Measurements from ENCODE around the gene MVP.
"Not testable (repeated sequence)": the region's sequence is repeated elsewhere in the genome, so short reads cannot be mapped to it uniquely, and the experiment has no call there.

Gene MVP

DNA sequence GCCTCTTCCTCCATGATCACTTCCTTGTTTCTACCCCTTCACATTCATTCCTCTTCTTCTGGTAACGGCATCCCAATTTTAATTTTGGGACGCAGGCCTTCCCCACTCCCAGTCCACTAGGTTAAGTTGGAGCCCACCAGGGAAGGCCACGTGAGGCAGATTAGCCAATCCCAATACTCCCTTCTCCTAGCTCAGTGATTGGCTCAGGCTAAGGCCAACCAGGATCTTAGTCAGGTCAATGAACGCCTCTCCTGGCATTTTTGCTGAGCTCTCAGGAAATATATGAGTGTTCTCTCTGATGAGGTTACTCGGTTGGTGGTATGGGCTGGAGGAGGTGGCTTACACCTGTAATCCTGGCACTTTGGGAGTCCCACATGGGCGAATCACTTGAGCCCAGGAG is 63.7 kb downstream of the MVP start:
- TF ChIP-seq, protein P1, sequence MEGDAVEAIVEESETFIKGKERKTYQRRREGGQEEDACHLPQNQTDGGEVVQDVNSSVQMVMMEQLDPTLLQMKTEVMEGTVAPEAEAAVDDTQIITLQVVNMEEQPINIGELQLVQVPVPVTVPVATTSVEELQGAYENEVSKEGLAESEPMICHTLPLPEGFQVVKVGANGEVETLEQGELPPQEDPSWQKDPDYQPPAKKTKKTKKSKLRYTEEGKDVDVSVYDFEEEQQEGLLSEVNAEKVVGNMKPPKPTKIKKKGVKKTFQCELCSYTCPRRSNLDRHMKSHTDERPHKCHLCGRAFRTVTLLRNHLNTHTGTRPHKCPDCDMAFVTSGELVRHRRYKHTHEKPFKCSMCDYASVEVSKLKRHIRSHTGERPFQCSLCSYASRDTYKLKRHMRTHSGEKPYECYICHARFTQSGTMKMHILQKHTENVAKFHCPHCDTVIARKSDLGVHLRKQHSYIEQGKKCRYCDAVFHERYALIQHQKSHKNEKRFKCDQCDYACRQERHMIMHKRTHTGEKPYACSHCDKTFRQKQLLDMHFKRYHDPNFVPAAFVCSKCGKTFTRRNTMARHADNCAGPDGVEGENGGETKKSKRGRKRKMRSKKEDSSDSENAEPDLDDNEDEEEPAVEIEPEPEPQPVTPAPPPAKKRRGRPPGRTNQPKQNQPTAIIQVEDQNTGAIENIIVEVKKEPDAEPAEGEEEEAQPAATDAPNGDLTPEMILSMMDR (IDR thresholded peaks at IDR 0.05; ENCODE audit: extremely low read depth, insufficient read depth, missing control alignments): no peak
- in situ Hi-C loops (cut with MboI; ENCODE audit: low pct_unique_long_range_greater_than_20kb, low sequenced_read_pairs, unreplicated experiment): loop anchor here (10.0 kb wide), 1 partner anchor 61 kb away; no protein-coding TSS in a partner anchor
- DNase-seq (ENCODE audit: low spot score): no peak

DNA sequence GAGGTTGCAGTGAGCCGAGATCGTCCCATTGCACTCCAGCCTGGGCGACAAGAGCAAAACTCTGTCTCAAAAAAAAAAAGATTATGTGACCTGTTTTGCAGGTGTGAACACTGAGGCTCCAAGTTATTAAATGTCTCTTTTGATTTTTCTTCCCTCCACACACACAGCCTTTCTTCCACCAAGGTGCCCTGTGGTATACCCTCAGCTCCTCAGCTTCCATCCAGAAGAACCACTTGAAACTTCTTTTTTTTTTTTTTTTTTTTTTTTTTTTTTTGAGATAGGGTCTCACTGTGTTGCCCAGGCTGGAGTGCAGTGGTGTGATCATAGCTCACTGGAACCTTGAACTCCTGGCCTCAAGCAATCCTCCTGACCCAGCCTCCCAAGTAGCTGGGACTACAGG is 69.1 kb downstream of the MVP start:
- in situ Hi-C loops (cut with MboI; ENCODE audit: low pct_unique_long_range_greater_than_20kb, low sequenced_read_pairs, unreplicated experiment): loop anchor here (10.0 kb wide), 1 partner anchor 55 kb away; no protein-coding TSS in a partner anchor

DNA sequence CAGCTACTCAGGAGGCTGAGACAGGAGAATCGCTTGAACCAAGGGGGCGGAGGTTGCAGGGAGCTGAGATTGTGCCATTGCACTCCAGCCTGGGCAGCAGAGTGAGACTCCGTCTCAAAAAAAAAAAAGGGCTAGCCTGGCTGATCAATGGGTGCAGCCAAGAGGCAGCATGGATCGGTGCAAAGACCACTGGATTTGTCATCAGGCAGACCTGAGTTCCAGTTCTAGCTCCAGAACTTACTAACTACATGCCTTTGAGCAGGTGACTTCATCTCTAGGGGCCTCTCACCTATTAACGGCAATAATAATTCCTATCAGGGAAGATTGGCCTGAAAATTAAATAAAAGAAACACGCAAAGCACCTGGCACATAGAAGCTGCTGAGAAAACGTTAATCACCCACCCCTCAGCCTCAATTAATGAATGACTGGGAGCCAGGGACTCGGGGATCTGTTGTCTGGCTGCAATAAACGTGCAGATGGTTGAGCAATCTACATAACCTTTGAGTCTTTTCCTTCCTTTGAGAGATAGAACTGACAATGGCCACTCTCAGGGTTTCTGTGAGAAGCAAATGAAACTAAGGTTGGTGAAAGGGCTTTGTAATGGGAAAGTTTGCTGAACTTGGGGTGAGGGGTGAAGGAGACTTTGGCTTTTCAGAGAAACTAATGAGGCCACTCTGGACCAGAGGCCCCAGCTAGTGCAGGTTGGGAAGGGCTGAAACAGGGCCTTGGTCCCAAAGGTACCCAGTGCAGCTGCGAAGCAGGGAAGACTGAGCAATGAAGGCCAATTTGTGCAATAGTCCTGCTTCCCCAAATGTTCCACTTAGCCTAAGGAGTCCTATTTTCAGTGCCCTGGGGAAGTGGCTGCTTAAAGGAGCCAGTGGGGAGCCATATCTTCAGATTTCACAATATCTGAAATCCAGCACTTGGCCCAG is 71.5 kb downstream of the MVP start:
- TF ChIP-seq, protein P1 (IDR thresholded peaks at IDR 0.05; ENCODE audit: extremely low read depth, insufficient read depth, missing control alignments): no peak
- in situ Hi-C loops (cut with MboI; ENCODE audit: low pct_unique_long_range_greater_than_20kb, low sequenced_read_pairs, unreplicated experiment): no loop called here
- no peak for DNase-seq (ENCODE audit: low spot score)

More for the DNA sequence above, 69.1 kb downstream of the MVP start:
- DNase-seq (ENCODE audit: low spot score): not testable (repeated sequence)

DNA sequence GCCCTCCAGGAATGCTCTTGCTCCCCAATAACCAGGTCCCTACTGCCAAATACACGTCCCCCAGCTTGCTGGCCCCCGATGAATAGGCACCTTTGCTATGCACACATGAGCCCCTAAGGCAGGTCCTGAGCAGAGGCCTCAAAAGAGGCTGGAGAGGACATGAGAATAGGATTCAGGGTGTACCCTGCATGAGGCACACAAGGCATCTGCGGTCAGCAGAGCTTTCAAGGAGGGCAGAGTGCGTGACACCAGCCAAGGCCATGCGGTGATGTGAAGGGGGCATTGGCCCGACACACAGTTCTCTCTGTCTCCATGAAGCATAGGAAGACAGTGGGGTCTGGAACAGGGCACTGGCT is 72.2 kb downstream of the MVP start:
- in situ Hi-C loops (cut with MboI; ENCODE audit: low pct_unique_long_range_greater_than_20kb, low sequenced_read_pairs, unreplicated experiment): no loop called here
- no peak for DNase-seq (ENCODE audit: low spot score)
- TF ChIP-seq, protein P1 (IDR thresholded peaks at IDR 0.05; ENCODE audit: extremely low read depth, insufficient read depth, missing control alignments): no peak

DNA sequence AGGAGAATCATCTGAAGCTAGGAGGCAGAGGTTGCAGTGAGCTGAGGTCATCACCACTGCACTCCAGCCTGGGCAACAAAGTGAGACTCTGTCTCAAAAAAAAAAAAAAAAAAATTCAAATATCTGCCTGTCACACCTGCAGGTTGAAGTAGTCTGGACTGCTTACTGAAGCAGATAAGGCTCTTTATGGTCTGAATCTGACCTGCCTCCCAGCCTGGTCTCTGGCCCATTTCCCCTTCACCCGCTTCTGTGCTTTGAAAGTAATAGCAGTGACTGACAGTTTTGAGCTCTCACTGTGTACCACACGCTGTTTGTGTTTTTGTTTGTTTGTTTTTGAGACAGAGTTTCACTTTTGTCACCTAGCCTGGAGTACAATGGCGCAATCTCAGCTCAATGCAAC is 73.3 kb downstream of the MVP start:
- in situ Hi-C loops (cut with MboI; ENCODE audit: low pct_unique_long_range_greater_than_20kb, low sequenced_read_pairs, unreplicated experiment): no loop called here
- TF ChIP-seq, protein P1 (IDR thresholded peaks at IDR 0.05; ENCODE audit: extremely low read depth, insufficient read depth, missing control alignments): no peak
- no peak for DNase-seq (ENCODE audit: low spot score)

DNA sequence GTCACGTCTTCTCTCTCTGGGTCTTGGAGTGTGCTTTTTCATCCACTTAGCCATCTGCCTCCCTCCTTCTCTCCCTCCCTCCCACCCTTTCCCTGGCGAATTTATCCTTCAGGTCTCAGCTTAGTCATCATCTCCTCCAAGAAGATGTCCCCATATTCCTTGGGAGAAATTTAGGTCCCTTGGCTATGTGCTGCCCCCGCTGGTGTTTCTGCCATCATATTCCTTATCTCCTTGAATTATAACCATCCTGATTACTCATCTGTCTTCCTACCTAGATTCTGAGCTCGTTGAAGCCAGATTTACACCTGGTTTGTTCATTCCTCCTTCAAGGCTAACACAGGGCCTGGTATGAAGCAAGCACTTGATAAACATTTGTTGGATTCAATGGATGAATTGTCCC is 74.1 kb downstream of the MVP start:
- TF ChIP-seq, protein P1 (IDR thresholded peaks at IDR 0.05; ENCODE audit: extremely low read depth, insufficient read depth, missing control alignments): no peak
- in situ Hi-C loops (cut with MboI; ENCODE audit: low pct_unique_long_range_greater_than_20kb, low sequenced_read_pairs, unreplicated experiment): no loop called here

DNA sequence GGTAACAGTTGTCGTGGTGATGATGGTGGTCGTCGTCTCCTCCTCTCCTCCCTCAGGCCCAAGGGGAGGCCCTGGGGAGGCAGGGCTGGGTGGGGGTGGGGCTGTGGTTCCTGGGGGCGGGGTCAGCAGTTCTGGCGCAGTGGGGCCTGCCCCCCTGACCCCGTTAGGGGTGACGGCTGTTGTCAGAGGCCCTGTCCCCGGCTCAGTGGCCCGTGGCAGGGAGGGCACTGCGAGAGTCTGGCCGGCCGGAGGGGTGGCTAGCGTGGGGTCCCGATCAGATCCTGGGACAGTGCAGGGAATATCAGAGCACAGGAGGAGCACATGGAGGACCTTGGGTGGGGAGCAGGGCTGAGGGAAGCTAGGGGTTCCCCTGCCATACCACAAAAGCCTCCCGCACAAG is 76.6 kb downstream of the MVP start:
- TF ChIP-seq, protein P1 (IDR thresholded peaks at IDR 0.05; ENCODE audit: extremely low read depth, insufficient read depth, missing control alignments): no peak
- in situ Hi-C loops (cut with MboI; ENCODE audit: low pct_unique_long_range_greater_than_20kb, low sequenced_read_pairs, unreplicated experiment): no loop called here
- no peak for DNase-seq (ENCODE audit: low spot score)

More for the DNA sequence above, 74.1 kb downstream of the MVP start:
- no peak for DNase-seq (ENCODE audit: low spot score)
